ENCODE results near the gene GALK2.
"Not testable (repeated sequence)": the region's sequence is repeated elsewhere in the genome, so short reads cannot be mapped to it uniquely, and the experiment has no call there.

GALK2 gene

DNA sequence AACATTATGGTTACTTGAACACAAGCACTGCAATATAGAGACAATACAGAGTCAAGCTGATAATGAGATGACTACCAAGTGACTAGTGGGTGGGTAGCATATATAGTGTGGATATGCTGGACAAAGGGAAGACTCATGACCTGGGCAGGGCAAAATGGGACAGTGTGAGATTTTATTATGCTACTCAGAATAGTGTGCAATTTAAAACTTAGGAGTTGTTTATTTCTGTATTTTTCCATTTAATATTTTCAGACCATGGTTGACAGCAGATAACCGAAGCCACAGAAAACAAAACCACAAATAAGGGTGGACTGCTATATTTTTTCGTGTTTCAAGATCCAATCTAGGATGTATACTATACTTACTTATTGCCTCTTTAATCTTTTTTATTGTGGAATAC, 19.6 kb downstream of the GALK2 start:
- TF ChIP-seq, protein P1, sequence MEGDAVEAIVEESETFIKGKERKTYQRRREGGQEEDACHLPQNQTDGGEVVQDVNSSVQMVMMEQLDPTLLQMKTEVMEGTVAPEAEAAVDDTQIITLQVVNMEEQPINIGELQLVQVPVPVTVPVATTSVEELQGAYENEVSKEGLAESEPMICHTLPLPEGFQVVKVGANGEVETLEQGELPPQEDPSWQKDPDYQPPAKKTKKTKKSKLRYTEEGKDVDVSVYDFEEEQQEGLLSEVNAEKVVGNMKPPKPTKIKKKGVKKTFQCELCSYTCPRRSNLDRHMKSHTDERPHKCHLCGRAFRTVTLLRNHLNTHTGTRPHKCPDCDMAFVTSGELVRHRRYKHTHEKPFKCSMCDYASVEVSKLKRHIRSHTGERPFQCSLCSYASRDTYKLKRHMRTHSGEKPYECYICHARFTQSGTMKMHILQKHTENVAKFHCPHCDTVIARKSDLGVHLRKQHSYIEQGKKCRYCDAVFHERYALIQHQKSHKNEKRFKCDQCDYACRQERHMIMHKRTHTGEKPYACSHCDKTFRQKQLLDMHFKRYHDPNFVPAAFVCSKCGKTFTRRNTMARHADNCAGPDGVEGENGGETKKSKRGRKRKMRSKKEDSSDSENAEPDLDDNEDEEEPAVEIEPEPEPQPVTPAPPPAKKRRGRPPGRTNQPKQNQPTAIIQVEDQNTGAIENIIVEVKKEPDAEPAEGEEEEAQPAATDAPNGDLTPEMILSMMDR (IDR thresholded peaks at IDR 0.05; ENCODE audit: borderline replicate concordance, insufficient read depth, low read depth, low read length) = no peak
- no peak overlapping the region for H3K4me3 ChIP-seq (ENCODE audit: low read depth, low read length)

DNA sequence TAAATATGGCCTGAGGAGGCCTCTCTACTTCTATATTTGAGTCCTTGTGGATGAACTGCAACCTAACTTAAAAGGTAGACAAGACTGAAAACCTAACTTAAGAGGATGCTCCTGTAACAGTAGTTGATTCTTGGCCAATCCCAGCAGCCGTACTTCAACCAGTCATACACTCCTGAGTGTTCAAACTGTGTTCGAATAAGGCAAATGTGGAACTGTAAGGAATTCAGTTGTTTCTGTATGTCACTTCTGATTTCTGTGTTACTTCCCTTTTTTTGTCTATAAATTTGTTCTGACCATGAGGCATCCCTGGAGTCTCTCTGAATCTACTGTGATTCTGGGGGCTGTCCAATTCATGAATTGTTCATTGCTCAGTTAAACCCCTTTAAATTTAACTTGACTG, 20.5 kb downstream of the GALK2 start:
- H3K4me3 ChIP-seq (ENCODE audit: low read depth, low read length) = no peak overlapping the region
- TF ChIP-seq, protein P1 (IDR thresholded peaks at IDR 0.05; ENCODE audit: borderline replicate concordance, insufficient read depth, low read depth, low read length) = no peak

DNA sequence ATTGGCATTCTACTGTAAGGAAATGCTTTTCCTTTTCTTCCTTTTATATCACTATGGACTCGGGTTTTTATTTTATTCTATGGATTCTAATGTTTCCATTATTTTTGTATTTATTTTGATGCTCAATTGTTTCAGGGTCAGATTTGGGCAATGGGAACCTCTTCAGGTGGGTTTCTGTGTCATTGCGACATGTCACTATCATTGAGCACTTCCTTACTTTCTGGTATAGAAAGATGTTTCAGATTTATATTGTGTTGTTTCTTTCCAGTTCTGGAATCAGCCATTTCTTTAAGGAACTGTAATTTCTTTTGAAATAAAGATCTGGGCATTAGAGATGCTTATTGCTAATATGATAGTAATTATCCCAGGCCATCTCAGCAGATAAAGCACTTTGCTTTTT, 21.8 kb downstream of the GALK2 start:
- TF ChIP-seq, protein P1 (IDR thresholded peaks at IDR 0.05; ENCODE audit: borderline replicate concordance, insufficient read depth, low read depth, low read length) = no peak
- no peak overlapping the region for H3K4me3 ChIP-seq (ENCODE audit: low read depth, low read length)

DNA sequence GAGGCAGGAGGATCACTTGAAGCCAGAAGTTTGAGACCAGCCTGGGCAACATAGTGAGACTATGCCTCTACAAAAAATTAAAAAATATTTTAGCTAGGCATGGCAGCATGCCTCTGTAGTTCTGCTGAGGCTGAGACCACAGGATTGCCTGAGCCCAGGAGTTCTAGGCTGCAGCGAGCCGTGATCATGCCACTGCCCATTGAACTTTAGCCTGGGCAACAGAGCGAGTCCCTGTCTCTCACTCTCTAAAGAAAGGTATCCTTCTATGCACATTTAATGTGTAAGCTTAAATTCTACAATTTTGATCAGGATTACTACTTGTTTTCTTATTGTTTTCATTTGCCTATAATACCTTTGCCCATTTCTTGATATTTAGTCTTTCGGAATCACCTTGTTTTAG, 26.8 kb downstream of the GALK2 start:
- TF ChIP-seq, protein P1 (IDR thresholded peaks at IDR 0.05; ENCODE audit: borderline replicate concordance, insufficient read depth, low read depth, low read length) = no peak
- no peak overlapping the region for H3K4me3 ChIP-seq (ENCODE audit: low read depth, low read length)

DNA sequence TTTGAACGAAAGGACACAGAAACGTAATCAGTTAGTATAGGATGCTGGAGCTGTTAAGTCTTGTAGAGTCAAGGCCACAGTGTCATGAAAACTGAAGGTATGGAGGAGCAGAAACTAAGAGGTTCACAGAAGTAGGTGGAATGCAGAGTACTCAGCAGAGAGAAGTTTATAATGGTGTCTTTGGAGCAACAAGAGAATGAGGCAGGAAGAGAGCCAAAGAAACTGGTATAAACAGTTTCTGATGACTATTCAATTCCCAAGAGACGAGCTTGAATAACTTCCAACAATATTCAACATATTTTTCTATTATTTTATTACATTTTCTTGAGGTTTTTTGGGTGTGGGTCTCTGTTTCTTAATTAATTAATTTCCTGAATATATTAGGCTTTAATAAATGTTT, 29.6 kb downstream of the GALK2 start:
- H3K4me3 ChIP-seq (ENCODE audit: low read depth, low read length) = no peak overlapping the region
- TF ChIP-seq, protein P1 (IDR thresholded peaks at IDR 0.05; ENCODE audit: borderline replicate concordance, insufficient read depth, low read depth, low read length) = no peak

DNA sequence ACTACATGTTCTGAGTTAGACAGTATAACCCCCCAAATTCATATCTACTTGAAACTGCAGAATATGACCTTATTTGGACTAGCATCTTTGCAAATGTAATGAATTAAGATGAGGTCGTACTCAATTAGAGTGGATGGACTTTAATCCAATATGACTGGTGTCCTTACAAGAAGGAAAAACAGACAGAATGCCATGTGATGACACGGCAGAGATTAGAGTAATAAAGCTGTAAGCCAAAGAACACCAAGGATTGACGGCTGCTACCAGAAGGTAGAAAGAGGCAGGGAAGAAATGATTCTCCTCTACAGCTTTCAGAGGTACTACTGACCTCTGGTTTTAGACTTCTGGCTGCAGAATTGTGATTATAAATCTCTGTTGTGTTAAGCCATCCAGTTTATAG, 30.3 kb downstream of the GALK2 start:
- no peak overlapping the region for H3K4me3 ChIP-seq (ENCODE audit: low read depth, low read length)
- TF ChIP-seq, protein P1 (IDR thresholded peaks at IDR 0.05; ENCODE audit: borderline replicate concordance, insufficient read depth, low read depth, low read length) = no peak

DNA sequence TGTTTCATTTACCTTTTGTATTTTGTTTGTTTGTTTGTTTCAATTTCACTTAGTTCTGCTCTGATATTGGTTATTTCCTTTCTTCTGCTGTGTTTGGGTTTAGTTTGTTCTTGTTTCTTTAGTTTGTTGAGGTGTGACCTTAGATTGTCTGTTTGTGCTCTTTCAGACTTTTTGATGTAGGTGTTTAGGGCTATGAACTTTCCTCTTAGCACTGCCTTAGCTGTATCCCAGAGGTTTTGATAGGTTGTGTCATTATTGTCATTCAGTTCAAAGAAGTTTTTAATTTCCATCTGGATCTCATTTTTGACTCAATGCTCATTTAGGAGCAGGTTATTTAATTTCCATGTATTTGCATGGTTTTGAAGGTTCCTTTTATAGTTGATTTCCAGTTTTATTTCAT, 38.1 kb downstream of the GALK2 start:
- not testable (repeated sequence) for H3K4me3 ChIP-seq (ENCODE audit: low read depth, low read length)

DNA sequence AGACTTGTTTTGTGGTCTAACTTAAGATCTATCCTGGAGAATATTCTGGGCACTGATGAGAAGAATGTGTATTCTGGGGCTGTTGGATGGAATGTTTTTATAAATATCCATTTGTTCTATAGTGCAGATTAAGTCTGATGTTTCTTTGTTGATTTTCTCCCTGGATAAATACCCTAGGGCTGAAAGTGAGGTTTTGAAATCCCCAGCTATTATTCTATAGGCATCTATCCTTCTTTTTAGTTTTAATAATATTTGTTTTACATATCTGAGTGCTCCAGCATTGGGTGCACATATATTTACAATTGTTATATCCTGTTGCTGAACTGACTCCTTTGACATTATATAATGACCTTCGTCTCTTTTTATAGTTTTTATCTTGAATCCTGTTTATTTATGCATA, 42.9 kb downstream of the GALK2 start:
- TF ChIP-seq, protein P1 (IDR thresholded peaks at IDR 0.05; ENCODE audit: borderline replicate concordance, insufficient read depth, low read depth, low read length) = no peak
- H3K4me3 ChIP-seq (ENCODE audit: low read depth, low read length) = no peak overlapping the region
